GM21515 (cell line): ENCODE data around the gene SAMD4A.

Experiments used
- ATAC-seq: cut with Tn5 transposase; IDR thresholded peaks from one replicate; pipeline ENCODE4 v1.9.1; 2021; ENCODE audit not compliant: unreplicated experiment

The SAMD4A gene

GRCh38 chr14:54629635-54630360, 62.9 kb downstream of the SAMD4A start:
- no peak for ATAC-seq

GRCh38 chr14:54631016-54631415, 64.1 kb downstream of the SAMD4A start:
- ATAC-seq = no peak

- no peak for ATAC-seq
Measured at GRCh38 chr14:54632452-54632851, 65.5 kb downstream of the SAMD4A start.

- no peak for ATAC-seq
Measured at GRCh38 chr14:54633076-54633475, 66.1 kb downstream of the SAMD4A start.

- no peak for ATAC-seq
Measured at GRCh38 chr14:54637270-54638134, 70.6 kb downstream of the SAMD4A start.

GRCh38 chr14:54638135-54638446, 71.2 kb downstream of the SAMD4A start:
- ATAC-seq = no peak

- no peak for ATAC-seq
Measured at GRCh38 chr14:54639611-54640010, 72.7 kb downstream of the SAMD4A start.

GRCh38 chr14:54640506-54640905, 73.6 kb downstream of the SAMD4A start:
- ATAC-seq = no peak

GRCh38 chr14:54642121-54642520, 75.2 kb downstream of the SAMD4A start:
- no peak for ATAC-seq

GRCh38 chr14:54642801-54643695, 76.1 kb downstream of the SAMD4A start:
- ATAC-seq = no peak

GRCh38 chr14:54643696-54644176, 76.8 kb downstream of the SAMD4A start:
- no peak for ATAC-seq

GRCh38 chr14:54645639-54646038, 78.7 kb downstream of the SAMD4A start:
- ATAC-seq = no peak

- no peak for ATAC-seq
Measured at GRCh38 chr14:54646626-54647025, 79.7 kb downstream of the SAMD4A start.

GRCh38 chr14:54647378-54647777, 80.5 kb downstream of the SAMD4A start:
- no peak for ATAC-seq

- no peak for ATAC-seq
Measured at GRCh38 chr14:54649056-54649455, 82.1 kb downstream of the SAMD4A start.

GRCh38 chr14:54650331-54650958, 83.5 kb downstream of the SAMD4A start:
- ATAC-seq = no peak

- ATAC-seq = no peak
Measured at GRCh38 chr14:54650959-54651351, 84.0 kb downstream of the SAMD4A start.

- ATAC-seq = no peak
Measured at GRCh38 chr14:54651649-54652048, 84.7 kb downstream of the SAMD4A start.

- ATAC-seq = no peak
Measured at GRCh38 chr14:54652188-54652587, 85.3 kb downstream of the SAMD4A start.

- no peak for ATAC-seq
Measured at GRCh38 chr14:54652605-54653052, 85.7 kb downstream of the SAMD4A start.
